SHP77 (cell line): ENCODE data around the gene SCRG1.
A peak's percentile ranks its signal among the peaks of the same experiment; 100 is the strongest.

Source experiments
- DNase-seq, 2 experiments: peaks; one replicate each; lab custom pipeline; 2025; lab: John Stamatoyannopoulos, UW

Gene SCRG1

GRCh38 chr4:173362666-173363065 lies 36.2 kb downstream of the SCRG1 start:
- no peak for DNase-seq

- DNase-seq: no peak
Measured at GRCh38 chr4:173360587-173361221, 38.2 kb downstream of the SCRG1 start.

- no peak for DNase-seq
Measured at GRCh38 chr4:173357939-173358338, 41.0 kb downstream of the SCRG1 start.

- DNase-seq: no peak
Measured at GRCh38 chr4:173347467-173347866, 51.4 kb downstream of the SCRG1 start.

- DNase-seq: no peak
Measured at GRCh38 chr4:173346074-173346473, 52.8 kb downstream of the SCRG1 start.

GRCh38 chr4:173345648-173346047 lies 53.3 kb downstream of the SCRG1 start:
- DNase-seq: no peak

GRCh38 chr4:173343832-173344397 lies 55.0 kb downstream of the SCRG1 start:
- DNase-seq: no peak

GRCh38 chr4:173337463-173337862 lies 61.5 kb downstream of the SCRG1 start:
- DNase-seq: no peak

- peak; percentile 44 to 63 for DNase-seq
Measured at GRCh38 chr4:173334891-173335752, 63.8 kb downstream of the SCRG1 start.
